ENCODE measurements around the gene CASP2.
A peak's percentile ranks its signal among the peaks of the same experiment; 100 is the strongest.

Gene CASP2

DNA sequence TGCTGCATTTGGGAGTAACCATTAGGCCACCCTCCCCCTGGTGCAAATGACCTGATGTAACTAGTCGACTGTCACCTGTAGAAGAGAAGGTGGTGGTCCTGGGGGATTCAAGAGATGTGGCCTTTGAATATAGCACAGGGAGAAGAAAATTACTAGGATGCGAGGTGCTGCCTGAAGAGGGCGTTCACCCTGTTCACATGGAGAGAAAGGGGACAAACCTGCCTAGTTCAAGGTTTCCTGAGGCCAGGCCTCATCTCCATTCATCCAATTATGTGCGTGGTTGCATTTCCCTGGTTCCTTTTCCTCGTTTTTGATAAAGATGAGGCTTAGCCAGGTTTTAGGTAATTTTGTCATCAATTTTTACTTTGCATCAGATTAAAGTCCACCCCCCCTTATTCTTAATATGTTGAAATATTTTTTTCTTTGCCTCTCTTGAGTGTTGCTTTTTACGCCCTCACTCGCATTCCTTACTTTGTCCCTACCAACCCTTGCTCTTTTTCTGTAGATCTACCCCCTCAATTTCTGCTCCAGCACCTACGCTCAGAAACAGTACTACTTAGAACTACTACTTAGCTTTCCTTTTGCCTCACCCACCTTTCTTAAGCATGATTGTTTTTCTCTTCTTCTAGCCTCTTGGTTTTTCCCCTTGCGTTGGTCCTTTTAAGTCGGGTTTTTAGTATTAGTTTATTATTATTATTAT lies 41.5 kb downstream of the CASP2 start:
- no peak overlapping the region for H3K4me3 ChIP-seq (ENCODE audit: low read depth, low read length)
- TF ChIP-seq, protein P1, sequence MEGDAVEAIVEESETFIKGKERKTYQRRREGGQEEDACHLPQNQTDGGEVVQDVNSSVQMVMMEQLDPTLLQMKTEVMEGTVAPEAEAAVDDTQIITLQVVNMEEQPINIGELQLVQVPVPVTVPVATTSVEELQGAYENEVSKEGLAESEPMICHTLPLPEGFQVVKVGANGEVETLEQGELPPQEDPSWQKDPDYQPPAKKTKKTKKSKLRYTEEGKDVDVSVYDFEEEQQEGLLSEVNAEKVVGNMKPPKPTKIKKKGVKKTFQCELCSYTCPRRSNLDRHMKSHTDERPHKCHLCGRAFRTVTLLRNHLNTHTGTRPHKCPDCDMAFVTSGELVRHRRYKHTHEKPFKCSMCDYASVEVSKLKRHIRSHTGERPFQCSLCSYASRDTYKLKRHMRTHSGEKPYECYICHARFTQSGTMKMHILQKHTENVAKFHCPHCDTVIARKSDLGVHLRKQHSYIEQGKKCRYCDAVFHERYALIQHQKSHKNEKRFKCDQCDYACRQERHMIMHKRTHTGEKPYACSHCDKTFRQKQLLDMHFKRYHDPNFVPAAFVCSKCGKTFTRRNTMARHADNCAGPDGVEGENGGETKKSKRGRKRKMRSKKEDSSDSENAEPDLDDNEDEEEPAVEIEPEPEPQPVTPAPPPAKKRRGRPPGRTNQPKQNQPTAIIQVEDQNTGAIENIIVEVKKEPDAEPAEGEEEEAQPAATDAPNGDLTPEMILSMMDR (IDR thresholded peaks at IDR 0.05; ENCODE audit: borderline replicate concordance, insufficient read depth, low read depth, low read length): no peak

- TF ChIP-seq, protein P1 (IDR thresholded peaks at IDR 0.05; ENCODE audit: borderline replicate concordance, insufficient read depth, low read depth, low read length): no peak
- H3K4me3 ChIP-seq (ENCODE audit: low read depth, low read length): no peak overlapping the region
Measured at GRCh38 chr7:143331179-143331801, 43.1 kb downstream of the CASP2 start.

GRCh38 chr7:143334244-143334643 lies 46.1 kb downstream of the CASP2 start:
- H3K4me3 ChIP-seq (ENCODE audit: low read depth, low read length): no peak overlapping the region
- TF ChIP-seq, protein P1 (IDR thresholded peaks at IDR 0.05; ENCODE audit: borderline replicate concordance, insufficient read depth, low read depth, low read length): no peak

DNA sequence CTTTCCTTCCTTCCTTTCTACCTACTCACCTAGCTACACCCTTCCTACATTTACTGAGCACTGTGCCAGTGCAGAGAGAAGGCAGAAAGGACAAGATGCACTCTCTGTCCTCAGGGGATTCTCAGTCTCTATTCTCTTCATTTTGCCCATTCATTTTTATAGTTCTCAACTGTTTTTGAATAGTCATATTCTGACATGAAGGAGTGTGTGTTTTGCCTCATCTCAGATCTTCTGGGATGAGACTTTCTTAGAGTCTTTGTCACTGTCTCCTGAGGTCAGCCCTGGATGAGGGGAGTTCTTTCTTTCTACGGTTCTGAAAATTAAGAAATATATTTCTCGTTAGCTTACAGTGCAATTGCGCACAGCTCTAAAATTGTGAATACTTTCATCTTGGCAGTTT lies 49.1 kb downstream of the CASP2 start:
- TF ChIP-seq, protein P1 (IDR thresholded peaks at IDR 0.05; ENCODE audit: borderline replicate concordance, insufficient read depth, low read depth, low read length): no peak

GRCh38 chr7:143341842-143342241 lies 53.7 kb downstream of the CASP2 start:
- H3K4me3 ChIP-seq (ENCODE audit: low read depth, low read length): no peak overlapping the region
- TF ChIP-seq, protein P1 (IDR thresholded peaks at IDR 0.05; ENCODE audit: borderline replicate concordance, insufficient read depth, low read depth, low read length): no peak

More for the DNA sequence above, 49.1 kb downstream of the CASP2 start:
- H3K4me3 ChIP-seq (ENCODE audit: low read depth, low read length): no peak overlapping the region

- TF ChIP-seq, protein P1 (IDR thresholded peaks at IDR 0.05; ENCODE audit: borderline replicate concordance, insufficient read depth, low read depth, low read length): no peak
Measured at GRCh38 chr7:143343596-143343995, 55.4 kb downstream of the CASP2 start.

DNA sequence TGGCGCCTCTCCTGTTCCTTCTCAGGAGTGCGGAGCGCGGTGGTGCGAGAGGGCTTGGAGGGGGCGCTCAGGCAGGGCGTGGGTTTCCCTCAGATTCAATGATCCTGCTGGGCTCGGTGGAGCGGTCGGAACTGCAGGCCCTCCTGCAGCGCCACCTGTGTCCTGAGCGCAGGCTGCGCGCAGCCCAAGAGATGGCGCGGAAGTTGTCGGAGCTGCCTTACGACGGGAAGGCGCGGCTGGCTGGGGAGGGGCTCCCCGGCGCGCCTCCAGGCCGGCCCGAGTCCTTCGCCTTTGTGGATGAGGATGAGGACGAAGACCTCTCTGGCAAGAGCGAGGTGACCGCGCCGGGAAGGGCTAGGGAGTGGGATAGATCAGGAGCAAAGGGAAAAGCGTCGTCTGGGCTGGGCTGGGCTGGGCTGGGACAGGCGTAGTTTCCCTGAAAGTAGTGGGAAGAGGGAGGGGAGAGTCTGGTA lies 57.3 kb downstream of the CASP2 start:
- H3K4me3 ChIP-seq (ENCODE audit: low read depth, low read length): no peak overlapping the region

More at GRCh38 chr7:143343596-143343995, 55.4 kb downstream of the CASP2 start:
- H3K4me3 ChIP-seq (ENCODE audit: low read depth, low read length): no peak overlapping the region

More for the DNA sequence above, 57.3 kb downstream of the CASP2 start:
- TF ChIP-seq, protein P1 (IDR thresholded peaks at IDR 0.05; ENCODE audit: borderline replicate concordance, insufficient read depth, low read depth, low read length): peak; percentile 72
